Neural crest cell (in vitro differentiated cells): ENCODE data around the gene NUAK2. TPM values are rescaled to one million over a fixed set of nuclear protein-coding genes. Genes with fewer than 3 reads are reported as not detected.
A peak's percentile ranks its signal among the peaks of the same experiment; 100 is the strongest.

Source experiments
- DNase-seq: peaks from one replicate; pipeline ENCODE4 v3.0.0; 2021; ENCODE audit warnings: low read depth, mixed read lengths, low spot score
- H3K27ac Mint-ChIP-seq: one replicate; pipeline ENCODE4 v1.8.0; 2021; ENCODE audit warnings: mild to moderate bottlenecking, mixed read lengths; ENCODE audit not compliant: unreplicated experiment
- H3K27me3 Mint-ChIP-seq: 2 replicates; pipeline ENCODE4 v1.8.0; 2021; ENCODE audit warnings: low read depth, mild to moderate bottlenecking, mixed read lengths
- H3K36me3 Mint-ChIP-seq: 2 replicates; pipeline ENCODE4 v1.8.0; 2021; ENCODE audit warnings: low read depth, mild to moderate bottlenecking, mixed read lengths
- H3K4me1 Mint-ChIP-seq: 2 replicates; pipeline ENCODE4 v1.8.0; 2021; ENCODE audit warnings: mixed read lengths
- H3K4me3 Mint-ChIP-seq: one replicate; pipeline ENCODE4 v1.8.0; 2021; ENCODE audit warnings: mild to moderate bottlenecking, mixed read lengths
- H3K9me3 Mint-ChIP-seq: 2 replicates; pipeline ENCODE4 v1.8.0; 2021; ENCODE audit warnings: mixed read lengths
- total RNA-seq: library from RNA; stranded (reverse); gene quantifications from 2 replicates; pipeline ENCODE4 v1.2.1, GENCODE V29; 2021
- TF ChIP-seq, protein P1 (sequence below): fragments of 200-600 bp; sonication (generic); conservative IDR thresholded peaks from 2 replicates; pipeline ENCODE4 v1.5.0; 2021; ENCODE audit warnings: antibody characterized with exemption, mild to moderate bottlenecking

NUAK2 gene
- total RNA-seq, 1 donor from 2014 or later = 15.4 TPM

DNA sequence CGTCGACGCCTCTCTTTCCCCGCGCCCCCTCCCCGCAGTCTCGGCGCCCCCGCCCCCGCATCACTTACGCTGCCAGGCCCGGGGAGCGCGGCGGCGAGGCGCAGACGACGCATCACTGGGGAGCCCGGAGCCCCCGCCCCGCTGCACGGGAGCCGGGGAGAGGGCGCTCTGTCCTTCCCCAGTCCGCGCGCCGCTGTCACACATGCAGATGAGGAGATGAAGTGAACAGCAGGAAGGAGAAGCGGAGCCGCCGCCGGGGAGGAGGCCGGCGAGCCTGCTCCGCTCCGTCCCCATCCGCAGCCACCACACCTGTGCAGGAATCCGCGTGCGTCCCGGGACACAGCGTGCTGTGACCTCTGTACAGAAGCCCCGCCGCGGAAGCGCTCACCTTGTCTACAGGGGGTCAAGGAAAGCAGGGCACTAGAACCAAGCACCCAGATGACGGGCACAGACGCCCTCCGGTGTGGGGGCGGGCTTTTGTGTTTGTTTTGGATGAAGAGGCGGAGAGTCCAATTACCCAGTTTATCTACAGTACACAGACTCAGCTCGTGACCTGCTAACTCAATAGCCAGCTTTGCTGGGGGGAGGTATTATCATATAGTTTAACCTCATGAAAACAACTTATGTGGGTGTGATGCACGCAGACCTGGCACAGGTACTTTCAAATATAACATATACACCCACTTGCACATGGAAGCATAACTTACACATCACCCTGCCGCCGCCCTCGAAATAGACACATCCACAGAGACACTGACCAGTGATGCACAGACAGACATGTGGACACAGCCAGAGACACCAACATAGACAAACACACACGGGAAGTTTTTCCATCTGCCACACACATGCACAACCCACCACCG lies 22.8 kb upstream of the NUAK2 start:
- DNase-seq = no peak
- H3K4me1 Mint-ChIP-seq = peaks cover 18% of the 10 kb centered on the region
- no peak overlapping the region for H3K27ac Mint-ChIP-seq
- TF ChIP-seq, protein P1, sequence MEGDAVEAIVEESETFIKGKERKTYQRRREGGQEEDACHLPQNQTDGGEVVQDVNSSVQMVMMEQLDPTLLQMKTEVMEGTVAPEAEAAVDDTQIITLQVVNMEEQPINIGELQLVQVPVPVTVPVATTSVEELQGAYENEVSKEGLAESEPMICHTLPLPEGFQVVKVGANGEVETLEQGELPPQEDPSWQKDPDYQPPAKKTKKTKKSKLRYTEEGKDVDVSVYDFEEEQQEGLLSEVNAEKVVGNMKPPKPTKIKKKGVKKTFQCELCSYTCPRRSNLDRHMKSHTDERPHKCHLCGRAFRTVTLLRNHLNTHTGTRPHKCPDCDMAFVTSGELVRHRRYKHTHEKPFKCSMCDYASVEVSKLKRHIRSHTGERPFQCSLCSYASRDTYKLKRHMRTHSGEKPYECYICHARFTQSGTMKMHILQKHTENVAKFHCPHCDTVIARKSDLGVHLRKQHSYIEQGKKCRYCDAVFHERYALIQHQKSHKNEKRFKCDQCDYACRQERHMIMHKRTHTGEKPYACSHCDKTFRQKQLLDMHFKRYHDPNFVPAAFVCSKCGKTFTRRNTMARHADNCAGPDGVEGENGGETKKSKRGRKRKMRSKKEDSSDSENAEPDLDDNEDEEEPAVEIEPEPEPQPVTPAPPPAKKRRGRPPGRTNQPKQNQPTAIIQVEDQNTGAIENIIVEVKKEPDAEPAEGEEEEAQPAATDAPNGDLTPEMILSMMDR = no peak
- no peaks in the 10 kb centered on the region for H3K9me3 Mint-ChIP-seq
- peaks cover 4% of the 10 kb centered on the region for H3K36me3 Mint-ChIP-seq
- H3K4me3 Mint-ChIP-seq = peak overlapping the region; percentile 75
- H3K27me3 Mint-ChIP-seq = peaks cover 44% of the 10 kb centered on the region

DNA sequence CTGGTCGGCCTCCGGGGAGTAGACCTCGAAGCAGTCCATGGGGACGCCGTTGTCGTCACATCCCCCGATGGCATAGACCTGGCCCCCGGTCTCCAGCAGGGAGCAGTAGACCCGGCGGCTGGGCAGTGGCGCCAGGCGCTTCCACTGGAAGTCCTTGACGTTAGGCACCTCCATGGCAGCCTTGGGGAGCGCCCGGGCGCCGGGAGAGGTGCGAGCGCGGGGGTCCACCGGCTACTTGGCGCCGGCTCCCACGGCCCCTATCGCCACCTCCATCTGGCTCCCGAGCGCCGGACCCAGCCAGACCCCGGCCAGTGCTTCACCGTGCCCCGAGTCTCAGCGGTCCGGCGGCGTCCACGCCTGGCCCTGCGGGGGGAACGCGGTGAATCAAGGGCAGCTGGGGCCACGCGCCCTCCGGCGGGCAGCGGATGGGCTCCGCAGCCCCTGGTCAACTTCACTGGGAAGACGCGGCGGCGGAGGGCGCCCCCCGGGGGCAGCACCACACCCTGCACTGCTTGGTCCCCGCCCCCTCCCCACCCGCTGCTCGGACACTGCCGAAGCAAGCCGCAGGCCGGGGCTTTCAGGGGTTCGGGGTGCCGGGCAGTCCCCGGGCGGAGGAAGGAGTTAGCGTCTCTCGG lies 22.0 kb upstream of the NUAK2 start:
- Mint-ChIP-seq H3K27me3 (peaks cover 45% of the 10 kb centered on the region), H3K9me3 (no peaks in the 10 kb centered on the region), H3K4me1 (peaks cover 14% of the 10 kb centered on the region), H3K4me3 (no peak overlapping the region), H3K27ac (no peak overlapping the region), H3K36me3 (peaks cover 4% of the 10 kb centered on the region)
- DNase-seq = peak; percentile 49
- TF ChIP-seq, protein P1 = peak; percentile 48

DNA sequence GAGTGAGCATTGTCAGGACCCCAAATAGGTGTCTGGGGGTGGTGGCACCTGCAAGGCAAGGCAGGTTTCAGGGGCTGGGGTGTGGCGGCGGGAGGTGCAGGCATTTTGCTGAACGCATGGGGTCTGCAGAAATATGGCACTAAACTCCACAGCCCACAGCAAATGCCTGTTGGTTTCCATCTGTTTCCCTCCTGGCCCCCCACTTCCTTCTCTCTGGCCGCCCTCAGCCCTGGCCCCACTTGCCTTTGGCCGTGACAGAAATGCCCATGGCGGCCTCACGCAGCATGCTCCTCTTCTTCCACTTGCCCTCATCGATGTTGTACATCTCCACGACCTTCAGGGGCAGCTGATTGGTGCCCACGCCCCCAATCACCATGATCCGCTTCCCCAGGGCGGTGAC lies 21.4 kb upstream of the NUAK2 start:
- Mint-ChIP-seq H3K4me3 (no peak overlapping the region), H3K27ac (no peak overlapping the region), H3K36me3 (peaks cover 4% of the 10 kb centered on the region), H3K9me3 (no peaks in the 10 kb centered on the region), H3K27me3 (peaks cover 44% of the 10 kb centered on the region), H3K4me1 (peaks cover 14% of the 10 kb centered on the region)
- TF ChIP-seq, protein P1 = no peak
- DNase-seq = no peak

DNA sequence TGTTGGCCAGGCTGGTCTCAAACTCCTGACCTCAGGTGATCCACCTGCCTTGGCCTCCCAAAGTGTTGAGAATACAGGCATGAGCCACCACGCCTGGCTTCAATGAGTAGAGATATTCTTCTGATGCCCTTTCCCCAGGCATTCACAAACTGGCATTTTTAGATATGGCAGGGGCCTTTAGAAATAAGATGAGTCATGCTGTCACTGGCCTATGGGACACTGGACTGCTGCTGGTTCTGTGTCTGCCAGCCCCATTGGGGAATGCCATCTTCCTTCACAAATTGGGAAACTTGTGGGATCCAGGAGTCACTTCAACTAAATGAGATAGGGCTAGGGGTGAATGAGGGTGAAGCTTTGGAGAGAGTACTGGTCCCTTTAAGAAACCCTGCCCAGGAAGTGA lies 19.1 kb upstream of the NUAK2 start:
- no peaks in the 10 kb centered on the region for H3K9me3 Mint-ChIP-seq
- H3K36me3 Mint-ChIP-seq = peaks cover 4% of the 10 kb centered on the region
- DNase-seq = no peak
- no peak overlapping the region for H3K27ac Mint-ChIP-seq
- peaks cover 17% of the 10 kb centered on the region for H3K4me1 Mint-ChIP-seq
- TF ChIP-seq, protein P1 = no peak
- H3K4me3 Mint-ChIP-seq = no peak overlapping the region
- peaks cover 35% of the 10 kb centered on the region for H3K27me3 Mint-ChIP-seq

DNA sequence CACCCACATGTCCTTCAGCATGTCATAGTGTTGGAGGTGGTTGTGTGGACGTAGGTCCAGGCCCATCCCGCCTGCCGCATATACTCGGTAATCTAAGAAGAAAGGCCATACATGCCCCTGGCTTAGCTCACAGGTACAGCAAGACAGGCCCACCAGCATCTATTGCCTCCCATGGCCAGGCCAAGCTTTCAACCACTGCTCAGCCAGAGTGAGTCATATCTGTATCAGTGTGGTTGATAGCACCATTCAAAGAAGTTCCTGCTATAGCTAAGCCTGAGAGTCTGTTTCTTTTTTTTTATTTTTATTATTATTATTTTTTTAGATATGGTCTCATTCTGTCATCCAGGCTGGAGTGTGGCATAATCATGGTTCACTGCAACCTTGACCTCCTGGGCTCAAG lies 18.2 kb upstream of the NUAK2 start:
- TF ChIP-seq, protein P1 = no peak
- Mint-ChIP-seq H3K27ac (no peak overlapping the region), H3K4me3 (no peak overlapping the region), H3K36me3 (peaks cover 4% of the 10 kb centered on the region), H3K9me3 (no peaks in the 10 kb centered on the region), H3K4me1 (peaks cover 15% of the 10 kb centered on the region), H3K27me3 (peaks cover 25% of the 10 kb centered on the region)
- DNase-seq = no peak
